NCI-H2107 treated with DMSO at 0.1 percent for 48 hours (cell line): ENCODE results near the gene PNMA8C.
"Not testable (repeated sequence)": the region's sequence is repeated elsewhere in the genome, so short reads cannot be mapped to it uniquely, and the experiment has no call there.

Experiments used
- DNase-seq: peaks from one replicate; lab custom pipeline; 2025; ENCODE audit not compliant: unreplicated experiment; lab: John Stamatoyannopoulos, UW

The PNMA8C gene

DNA sequence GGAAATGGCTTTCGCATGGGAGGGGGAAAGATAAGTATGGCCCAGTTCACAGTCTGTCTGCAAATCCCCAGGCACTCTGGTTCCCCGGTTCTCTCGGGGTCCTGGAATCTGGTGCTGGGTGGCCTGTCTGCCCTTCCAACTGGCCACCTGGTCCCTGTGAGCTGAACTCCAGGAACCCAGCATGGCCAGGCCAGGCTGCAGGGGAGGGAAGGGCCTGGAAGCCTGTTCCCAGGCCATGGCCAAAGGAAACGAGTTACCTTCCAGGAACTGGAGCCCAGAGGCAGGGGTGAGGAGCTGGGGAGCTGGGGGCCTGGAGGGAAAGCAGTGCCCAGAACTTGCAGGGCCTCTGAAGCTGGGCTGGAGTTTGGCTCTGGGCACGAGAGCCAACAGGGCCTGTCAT is 19.1 kb upstream of the PNMA8C start:
- DNase-seq, result no peak

DNA sequence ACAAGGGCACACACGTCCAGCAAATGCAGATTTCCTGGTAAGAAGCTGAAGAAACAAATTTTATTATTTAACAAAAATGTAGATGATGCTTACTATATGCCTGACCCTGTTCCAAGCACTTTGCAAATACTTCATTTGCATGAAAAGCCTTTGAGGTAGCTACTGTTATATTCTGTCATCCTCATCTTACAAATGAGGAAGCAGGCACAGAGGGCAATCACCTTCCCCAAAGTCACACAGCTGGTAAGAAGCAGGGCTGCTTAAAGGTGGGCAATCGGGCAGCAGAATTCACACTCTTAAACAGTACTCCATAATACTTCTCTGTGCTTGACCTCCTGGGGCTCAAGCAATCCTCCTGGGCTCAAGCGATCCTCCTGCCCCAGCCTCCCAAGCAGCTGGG is 18.3 kb upstream of the PNMA8C start:
- no peak for DNase-seq

DNA sequence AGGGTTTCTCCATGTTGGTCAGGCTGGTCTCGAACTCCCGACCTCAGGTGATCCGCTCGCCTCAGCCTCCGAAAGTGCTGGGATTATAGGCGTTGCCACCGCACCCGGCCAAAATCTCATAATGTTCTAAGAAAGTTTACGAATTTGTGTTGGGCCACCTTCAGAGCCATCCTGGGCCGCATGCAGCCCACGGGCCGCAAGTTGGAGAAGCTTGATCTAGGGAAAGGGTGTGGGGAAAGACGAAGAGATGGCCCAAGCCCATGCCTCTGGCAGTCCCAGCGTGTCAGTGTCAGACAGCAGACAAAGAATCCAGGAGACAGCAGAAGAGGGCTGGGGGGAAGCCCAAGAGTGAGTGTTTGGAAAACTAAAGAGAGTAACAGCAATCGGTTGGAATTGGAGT is 17.3 kb upstream of the PNMA8C start:
- DNase-seq, result no peak

DNA sequence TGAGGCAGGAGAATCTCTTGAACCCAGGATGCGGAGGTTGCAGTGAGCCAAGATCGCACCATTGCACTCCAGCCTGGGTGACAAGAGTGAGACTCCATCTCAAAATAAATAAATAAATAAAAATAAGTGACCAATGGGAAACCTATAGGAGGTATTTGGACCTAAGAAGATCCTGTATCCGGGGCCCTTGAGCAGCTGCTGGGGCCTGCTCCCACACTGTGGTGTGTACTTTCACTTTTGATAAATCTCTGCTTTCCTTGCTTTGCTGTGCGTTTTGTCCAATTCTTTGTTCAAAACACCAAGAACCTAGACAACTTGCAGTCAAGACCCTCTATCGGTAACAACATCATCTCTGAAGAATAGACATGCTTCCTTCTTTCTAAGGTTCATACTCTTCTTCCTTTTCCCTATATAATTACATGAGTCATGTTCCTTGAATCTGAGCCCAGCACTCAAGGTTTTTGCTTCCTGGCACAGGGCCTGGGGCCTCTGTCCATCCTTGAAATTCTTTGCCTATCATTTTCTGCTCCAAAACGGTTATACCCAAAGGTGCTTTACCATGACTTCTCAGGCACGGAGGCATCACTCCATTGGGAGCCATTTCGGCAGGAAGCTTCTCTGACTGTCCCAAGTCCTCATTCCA is 14.2 kb upstream of the PNMA8C start:
- no peak for DNase-seq

DNA sequence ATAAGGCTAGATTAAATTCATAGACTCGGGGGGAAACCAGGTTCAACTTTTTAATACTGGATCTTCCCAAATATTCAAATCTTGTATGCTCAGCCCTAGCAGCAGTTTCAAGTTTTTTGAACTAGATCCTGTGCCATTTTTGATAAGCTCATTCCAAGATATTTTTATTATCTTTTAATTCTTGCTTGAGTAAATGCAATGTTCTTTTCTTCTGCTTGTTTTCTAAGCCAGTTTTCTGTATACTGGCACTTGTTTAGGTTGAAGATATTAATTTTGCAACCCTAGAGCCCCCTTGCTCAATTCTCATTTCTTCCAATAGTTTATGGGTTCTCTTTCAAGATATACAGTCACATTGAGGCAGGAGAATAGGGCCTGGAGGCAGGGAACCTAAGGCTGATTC is 13.1 kb upstream of the PNMA8C start:
- DNase-seq, result no peak

DNA sequence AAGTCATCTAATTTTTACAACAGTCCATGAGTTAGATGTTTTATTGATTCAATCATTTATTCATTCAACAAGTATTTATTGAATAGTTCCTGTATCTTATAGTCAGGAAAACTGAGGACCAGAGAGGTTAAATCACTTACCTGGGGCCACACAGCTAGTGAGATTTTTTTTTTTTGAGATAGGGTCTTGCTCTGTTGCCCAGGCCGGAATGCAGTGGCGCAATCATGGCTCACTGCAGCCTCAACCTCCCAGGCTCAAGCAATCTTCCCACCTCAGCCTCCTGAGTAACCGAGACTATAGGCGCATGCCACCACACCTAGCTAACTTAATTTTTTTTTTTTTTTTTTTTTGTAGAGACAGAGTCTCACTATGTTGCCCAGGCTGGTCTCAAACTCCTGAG is 7.0 kb upstream of the PNMA8C start:
- not testable (repeated sequence) for DNase-seq

DNA sequence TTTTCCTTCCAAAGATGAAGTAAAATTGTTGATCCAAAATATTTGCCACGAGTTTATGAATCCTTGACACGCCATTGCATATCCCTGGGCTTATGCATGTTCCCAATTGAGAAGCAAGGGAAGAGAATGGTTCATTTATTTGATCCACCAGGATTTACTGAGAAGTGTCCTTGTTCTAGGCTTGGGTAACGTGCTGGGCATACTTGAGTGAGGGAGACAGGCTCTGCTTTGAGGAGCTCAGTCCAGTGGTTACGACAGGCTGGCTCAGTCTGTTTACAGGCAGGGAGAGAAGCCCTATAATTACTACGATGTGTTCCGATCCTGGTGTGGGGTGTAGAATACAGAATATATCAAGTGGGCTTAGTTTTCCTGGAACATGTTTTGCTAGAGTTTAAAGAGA is 6.3 kb upstream of the PNMA8C start:
- no peak for DNase-seq

DNA sequence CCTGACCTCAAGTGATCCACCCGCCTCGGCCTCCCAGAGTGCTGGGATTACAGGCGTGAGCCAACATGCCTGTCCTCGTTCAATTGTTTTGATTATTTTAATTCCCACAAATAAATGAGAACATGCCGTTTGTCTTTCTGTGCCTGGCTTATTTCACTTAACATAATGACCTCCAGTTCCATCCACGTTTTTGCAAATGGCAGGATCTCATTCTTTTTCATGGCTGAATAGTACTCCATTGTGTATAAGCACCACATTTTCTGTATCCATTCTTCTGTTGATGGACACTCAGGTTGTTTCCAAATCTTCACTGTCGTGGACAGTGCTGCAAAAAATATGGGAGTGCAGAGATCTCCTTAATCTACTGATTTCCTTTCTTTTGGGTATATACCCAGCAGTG is 4.7 kb upstream of the PNMA8C start:
- not testable (repeated sequence) for DNase-seq

DNA sequence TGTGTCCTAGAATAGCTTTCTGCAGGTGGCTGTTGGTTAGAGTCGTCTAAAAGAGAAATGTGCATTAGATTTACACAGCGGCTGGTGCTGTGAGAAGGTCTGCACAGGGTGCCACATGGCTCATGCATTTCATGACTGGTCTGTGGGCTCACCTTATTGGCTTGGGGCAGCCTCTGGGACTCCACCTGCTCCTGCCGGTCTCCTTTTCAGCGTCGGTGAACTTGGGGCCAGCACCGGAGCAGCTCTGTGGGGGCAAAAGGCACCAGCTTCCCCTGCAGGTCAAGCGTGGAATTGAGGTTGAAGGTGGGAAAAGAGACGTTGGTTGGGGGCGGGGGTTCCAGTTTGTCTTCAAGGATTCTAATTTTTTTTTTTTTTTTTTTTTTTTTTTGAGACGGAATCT is 3.1 kb upstream of the PNMA8C start:
- DNase-seq, result no peak

DNA sequence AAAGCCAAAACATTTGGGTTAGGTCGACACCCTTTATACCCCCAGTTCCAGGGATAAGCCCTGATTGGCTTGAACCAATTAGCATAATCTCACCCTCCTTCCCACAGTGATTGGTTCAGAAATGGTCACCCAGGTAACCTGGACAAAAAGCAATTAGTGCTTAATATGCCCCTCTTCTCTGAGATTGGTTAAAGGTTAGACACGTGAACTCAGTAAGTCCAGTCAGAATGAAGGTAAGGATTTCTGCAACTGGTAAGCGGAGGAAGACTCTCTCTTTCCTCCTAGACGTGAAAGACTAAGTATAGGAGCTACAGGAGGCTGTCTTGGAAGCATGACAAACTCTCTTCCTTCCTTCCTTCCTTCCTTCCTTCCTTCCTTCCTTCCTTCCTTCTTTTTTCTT is 1.3 kb upstream of the PNMA8C start:
- DNase-seq, result no peak

DNA sequence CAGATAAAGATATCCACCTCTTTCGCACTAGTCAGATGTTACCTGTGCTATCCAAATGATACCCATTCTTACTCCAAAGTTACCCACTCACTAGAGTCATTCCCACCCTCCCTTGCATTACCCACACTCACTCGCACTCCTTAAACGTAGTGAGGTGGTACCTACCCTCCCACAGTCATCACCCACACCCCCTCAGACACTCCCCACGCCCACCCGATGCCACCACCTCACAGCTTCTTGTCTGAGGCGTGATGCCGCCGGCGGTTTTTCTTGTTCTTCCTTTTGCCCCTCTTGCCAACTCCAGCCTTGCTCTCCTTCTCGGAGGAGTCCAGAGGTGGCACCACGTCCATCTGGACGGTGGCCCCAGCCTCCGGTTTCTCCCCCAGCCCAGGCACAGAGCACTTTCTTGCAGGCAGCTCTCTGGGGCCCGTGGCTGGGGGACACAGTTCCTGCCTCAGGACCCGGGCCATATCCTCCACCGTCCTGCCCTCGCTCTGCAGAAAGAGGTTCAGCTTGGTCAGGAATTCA is 1.2 kb downstream of the PNMA8C start:
- no peak for DNase-seq

DNA sequence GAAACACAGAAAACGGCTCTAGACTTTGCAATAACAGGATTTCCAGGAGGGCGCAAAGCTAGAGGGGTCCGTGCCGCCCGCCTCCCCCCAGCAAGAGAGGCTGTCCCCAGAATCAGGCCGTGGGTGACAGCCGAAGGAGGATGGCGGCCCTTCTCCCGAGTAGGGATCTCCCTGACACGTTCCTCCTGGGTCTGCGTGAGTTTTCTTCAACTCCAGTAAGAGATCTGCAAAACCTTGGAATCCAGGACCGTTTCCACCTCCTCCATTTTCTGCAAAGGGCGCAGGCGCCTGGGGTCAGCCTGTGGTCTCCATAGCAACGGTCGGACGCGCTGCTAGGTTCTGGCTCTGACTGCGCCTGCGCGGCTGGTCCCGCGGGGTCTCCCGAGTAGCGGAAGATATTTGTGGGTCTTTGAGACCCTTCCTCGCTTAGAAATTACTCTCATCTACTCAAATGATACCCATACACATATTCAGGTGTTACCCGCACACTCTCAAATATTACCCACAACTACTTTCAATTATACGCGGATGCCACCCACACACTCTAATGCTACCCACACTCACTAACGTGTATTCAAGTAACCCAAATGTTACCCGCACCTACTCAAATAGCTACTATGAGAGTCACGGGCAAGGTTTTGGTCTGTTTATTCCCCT is 2.1 kb downstream of the PNMA8C start:
- peak; percentile 66 for DNase-seq

DNA sequence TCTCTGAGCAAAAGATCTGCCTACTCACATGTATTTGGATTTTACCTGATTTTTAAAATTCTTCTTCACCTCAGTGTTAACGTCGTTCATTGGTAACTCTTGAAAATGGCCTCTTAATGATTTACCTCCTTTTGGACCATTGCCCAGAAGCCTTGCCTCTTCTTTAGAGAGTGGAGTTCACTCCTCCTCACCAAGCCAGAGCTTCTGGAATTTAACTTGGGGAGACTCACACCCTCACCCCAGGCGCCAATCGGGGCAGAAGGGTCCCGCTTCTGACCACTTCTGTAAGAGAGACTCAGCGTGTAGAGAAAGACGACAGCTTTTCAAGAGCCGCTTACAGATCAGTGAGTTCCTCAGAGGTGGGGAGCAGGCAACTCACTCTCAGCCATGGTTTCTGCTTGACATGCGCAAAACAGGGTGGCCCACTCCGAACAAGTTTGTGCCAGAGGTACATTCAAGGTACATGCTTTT is 2.7 kb downstream of the PNMA8C start:
- no peak for DNase-seq

DNA sequence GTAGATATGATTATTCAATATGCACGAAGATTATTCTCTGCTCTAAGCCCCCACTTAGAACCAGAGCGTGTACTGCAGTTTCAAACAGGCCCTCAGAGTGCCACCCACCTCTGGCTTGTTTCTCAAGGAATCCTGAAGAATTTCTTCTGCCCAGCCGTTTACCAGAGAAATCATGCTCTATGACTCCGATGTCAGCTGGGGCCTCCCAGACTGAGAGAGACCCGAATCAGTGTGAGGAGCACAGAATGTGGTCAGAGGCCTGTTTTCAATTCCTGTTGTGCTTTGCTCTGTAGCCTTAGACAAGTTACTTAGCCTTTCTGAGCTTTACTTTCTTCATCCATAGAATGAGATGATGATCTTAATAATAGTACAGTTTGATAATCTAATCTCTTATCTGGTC is 5.5 kb downstream of the PNMA8C start:
- DNase-seq, result no peak

DNA sequence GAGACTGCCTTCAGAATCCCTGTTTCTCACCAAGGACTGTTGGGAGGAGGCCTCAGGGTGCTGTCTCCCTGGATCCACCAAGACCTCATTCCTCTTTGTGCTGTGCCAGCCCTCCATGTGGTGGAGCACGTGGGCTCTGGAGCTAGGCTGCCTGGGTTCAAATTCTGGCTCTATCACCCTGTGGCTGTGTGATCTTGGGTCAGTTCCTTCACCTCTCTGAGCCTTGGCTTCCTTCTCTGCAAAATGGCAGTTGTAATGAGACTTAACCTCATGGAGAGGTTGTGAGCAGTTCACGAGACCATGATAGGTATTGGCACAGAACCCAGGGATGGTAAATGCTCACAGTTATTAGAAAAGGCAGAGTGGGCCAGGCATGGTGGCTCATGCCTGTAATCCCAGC is 6.4 kb downstream of the PNMA8C start:
- DNase-seq, result no peak

DNA sequence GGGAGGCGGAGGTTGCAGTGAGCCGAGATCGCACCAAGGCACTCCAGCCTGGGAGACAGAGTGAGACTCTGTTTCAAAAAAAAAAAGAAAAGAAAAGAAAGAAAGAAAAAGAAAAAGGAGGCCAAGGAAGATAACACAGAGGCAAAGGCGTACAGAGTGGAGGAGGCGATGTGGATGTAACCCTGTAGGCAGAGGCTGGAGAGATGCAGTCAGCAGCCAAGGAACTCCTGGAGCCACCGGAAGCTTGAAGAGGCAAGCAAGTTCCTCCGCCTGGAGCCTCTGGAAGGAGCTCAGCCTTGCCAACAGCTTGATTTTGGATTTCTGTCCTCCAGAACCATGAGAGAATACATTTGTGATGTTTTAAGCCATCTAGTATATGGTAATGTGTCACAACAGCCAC is 8.7 kb downstream of the PNMA8C start:
- no peak for DNase-seq

DNA sequence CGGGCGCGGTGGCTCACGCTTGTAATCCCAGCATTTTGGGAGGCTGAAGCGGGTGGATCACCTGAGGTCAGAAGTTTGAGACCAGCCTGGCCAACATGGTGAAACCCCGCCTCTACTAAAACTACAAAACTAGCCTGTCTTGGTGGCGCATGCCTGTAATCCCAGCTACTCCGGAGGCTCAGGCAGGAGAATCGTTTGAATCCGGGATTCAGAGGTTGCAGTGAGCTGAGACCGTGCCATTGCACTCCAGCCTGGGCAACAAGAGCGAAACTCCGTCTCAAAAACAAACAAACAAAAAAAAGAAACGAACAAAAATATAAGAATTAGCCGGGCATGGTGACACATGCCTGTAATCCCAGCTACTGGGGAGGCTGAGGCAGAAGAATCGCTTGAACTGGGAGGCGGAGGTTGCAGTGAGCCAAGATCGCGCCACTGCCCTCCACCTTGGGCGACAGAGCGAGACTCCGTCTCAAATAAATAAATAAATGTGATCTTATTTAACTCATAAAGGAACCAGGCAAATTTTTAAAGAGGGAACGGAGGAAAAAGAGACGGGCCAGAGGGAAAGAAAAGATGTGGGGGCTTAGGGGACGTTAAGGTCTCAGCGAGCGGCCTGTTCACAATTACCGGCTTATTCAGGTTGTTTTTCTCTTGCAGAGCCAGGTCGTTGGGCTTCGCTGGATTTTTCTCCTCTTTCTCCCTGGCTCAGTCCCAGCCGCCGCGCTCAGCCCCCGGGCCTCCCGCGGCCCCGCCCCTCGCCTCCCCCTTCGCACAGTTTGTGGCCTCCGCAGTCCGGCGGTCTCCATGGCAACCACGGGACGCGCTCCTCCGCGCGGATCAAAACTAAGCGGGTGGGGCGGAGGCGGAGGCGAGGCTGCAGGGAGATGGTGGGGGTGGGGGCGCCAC is 12.7 kb downstream of the PNMA8C start:
- DNase-seq, result peak; percentile 50

DNA sequence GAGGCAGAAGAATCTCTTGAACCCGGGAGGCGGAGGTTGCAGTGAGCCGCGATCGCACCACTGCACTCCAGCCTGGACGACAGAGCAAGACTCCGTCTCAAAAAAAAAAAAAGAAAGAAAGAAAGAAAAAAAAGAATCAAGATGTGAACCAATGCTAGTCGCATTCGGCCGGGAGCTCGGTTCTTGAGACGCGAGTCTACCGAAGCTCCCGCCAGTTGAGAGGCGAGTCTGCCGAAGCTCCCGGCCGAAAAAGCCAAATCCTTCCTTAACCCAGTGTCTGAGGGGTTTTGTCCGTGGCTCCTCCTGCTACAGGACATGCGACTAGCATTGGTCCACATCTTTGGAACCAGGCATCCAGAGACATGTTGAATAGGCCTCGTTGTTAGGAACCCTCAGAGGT is 13.8 kb downstream of the PNMA8C start:
- DNase-seq, result not testable (repeated sequence)

DNA sequence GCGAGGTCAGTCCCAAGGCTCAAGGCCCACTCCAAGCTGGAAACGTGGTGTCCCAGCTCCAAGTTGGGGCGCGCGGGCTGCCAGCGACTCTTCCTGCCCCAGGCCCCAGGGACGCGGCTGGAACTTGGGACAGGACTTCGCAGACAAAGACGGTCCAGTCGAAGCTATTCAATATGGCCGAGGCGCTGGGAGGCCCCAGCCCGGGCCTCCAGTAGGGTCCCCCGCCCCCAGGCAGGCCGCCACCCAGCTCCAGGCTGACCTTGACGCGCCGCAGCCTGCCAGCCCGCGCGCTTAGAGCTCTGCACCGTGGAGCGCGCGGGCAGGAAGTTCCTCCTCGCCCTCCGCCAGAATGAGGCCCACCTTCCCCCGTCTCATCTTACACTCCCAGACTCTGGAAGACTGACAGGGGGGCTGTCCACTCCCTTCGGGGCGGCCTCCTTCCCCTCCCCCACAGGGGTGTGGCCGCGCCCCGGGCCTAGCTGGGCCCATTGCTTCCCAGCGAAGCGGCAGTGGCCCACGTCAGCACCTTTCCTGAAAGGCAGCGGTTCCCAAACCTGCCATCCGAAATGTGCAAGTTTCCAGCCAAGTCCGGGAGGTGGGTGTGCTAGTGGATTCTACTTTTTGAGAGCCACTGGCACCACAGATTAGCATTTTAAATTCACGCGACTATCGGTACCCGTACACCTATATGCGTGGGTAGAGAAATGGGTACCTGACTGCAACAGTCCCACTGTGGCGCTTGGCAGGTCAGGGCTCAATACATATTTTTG is 15.3 kb downstream of the PNMA8C start, which contains the start of gene CCDC8:
CCDC8 (minus strand) TSS at position 303 of the 770 bp plus-strand sequence. CDS start 754 bp downstream, outside the sequence.
- DNase-seq, result no peak

DNA sequence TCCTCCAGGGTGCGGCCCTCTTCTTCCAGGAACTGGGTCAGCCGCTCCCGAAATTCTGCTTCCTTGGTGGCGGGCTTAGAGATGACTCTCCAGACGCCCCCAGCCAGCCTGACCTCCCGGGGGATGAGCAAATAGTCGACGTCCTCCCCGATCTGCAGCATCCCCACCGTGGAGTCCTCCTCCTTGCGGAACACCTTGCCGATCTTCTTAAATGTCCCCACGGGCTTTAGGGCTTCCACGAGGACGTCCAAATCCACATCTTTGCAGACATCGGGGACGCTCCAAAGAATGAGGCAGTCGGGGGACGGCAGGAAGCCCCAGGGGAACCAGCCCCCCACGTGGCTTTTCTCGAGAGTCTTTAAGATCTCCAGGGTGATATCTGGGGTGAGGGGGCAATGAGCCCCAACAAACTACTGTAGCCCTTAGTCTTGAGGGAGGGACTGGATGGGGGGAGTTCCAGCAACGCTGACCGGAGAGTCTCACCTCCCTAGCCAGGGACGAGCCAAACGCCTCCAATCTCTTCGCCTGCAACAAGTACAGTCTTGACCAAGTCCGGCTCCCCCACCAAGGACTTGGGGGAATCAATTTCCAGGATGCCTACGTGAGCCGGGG is 16.0 kb downstream of the PNMA8C start:
- DNase-seq, result no peak
